ENCODE data around the gene CACNG5.

CACNG5 gene

DNA sequence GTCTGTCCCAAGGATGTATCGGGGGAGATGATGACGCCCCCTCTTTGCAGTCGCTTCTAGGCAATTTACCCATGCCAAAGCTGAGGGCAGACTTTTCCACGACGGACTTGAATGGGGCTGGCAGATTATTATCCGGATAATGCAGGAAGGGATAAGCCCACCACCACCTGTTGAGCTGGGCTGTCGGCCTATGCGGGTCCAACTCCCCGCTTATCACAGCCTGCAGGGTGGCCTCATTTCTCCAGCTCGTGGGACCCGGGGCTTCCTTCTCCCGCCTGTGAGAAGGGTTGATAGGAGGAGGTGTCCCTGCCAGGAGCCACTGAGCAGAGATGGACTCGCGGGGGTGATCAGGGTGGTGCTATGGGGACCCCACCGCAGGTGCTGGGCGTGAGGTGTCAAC lies 559 bp downstream of the CACNG5 start:
- Histone ChIP-seq H3K36me3 (ENCODE audit: insufficient read depth, low read length) (no peaks in the 10 kb centered on the region), H4K20me1 (ENCODE audit: insufficient read depth, low read length) (peaks cover 3% of the 10 kb centered on the region; the same call in 1 of the 2 replicates), H3K27ac (ENCODE audit: low read length) (no peak overlapping the region), H3K9ac (ENCODE audit: low read depth, low read length) (no peak overlapping the region), H3K4me1 (ENCODE audit: insufficient read depth, low read length) (no peaks in the 10 kb centered on the region), H3K79me2 (ENCODE audit: insufficient read depth, low read length) (no peaks in the 10 kb centered on the region), H3K4me3 (ENCODE audit: low read depth in 1 of 2, low read length in 2 of 2) (no peak overlapping the region), H3K27me3 (ENCODE audit: insufficient read depth, low read length, poor library complexity) (peaks cover 2% of the 10 kb centered on the region), H2AFZ (ENCODE audit: low read depth, low read length) (no peak overlapping the region), H3K9me3 (ENCODE audit: insufficient read depth, low read length, severe bottlenecking) (no peaks in the 10 kb centered on the region), H3K4me2 (ENCODE audit: insufficient read depth, low read length) (no peak overlapping the region)
- TF ChIP-seq EZH2 (IDR thresholded peaks at IDR 0.05; ENCODE audit: borderline replicate concordance, low read depth, low read length, severe bottlenecking), result no peak
- TF ChIP-seq, protein P1, sequence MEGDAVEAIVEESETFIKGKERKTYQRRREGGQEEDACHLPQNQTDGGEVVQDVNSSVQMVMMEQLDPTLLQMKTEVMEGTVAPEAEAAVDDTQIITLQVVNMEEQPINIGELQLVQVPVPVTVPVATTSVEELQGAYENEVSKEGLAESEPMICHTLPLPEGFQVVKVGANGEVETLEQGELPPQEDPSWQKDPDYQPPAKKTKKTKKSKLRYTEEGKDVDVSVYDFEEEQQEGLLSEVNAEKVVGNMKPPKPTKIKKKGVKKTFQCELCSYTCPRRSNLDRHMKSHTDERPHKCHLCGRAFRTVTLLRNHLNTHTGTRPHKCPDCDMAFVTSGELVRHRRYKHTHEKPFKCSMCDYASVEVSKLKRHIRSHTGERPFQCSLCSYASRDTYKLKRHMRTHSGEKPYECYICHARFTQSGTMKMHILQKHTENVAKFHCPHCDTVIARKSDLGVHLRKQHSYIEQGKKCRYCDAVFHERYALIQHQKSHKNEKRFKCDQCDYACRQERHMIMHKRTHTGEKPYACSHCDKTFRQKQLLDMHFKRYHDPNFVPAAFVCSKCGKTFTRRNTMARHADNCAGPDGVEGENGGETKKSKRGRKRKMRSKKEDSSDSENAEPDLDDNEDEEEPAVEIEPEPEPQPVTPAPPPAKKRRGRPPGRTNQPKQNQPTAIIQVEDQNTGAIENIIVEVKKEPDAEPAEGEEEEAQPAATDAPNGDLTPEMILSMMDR (IDR thresholded peaks at IDR 0.05; ENCODE audit: borderline replicate concordance, extremely low read depth, low read length, poor library complexity, severe bottlenecking), result no peak
- DNase-seq (no peak), ATAC-seq (ENCODE audit: insufficient read depth, low read depth) (no peak)

DNA sequence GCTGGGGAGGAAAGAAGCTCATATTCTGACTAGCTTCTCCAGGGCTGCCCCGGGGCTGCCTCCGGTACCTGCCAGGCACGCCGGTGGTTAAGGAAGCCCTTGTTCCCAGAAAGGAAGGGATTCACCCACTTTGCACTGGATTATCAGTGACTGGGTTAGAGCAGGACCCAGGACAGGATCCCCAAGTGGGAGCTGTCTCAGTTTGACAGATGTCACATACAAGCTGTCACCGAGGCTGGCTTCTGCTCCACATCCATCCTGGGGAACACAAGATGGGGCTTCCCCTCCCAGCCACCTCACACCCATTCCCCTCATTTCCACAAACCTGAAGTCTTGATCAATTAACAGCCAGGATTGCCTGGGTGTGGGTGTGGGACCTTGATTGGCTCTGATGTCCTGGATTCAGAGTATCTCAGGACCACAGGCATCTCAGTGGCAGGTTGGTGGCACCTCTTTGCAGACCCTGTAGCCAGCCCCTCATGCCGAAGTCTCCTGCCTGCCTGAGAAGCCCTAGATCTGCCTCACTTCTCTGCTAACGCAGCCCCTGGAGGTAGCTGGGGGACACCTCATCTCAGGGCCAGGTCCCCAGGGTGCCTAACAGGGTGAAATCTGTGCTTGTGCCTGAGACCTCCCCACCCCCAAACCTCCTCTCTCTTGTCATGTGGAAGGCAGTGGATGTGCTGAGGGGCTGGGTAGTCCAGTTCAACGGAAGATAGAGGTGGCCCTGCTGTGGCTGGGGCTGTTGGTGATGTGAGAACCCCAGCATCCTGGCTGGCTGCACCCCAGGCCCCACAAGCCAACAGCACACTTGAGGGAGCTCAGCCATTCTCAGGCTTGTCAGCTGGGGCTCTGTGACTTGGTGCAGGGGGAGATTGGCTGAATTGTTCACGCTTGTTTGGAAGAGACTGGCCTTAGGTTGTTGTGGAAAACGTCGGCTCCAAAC lies 1.4 kb downstream of the CACNG5 start:
- no peaks in the 10 kb centered on the region for H3K4me1 ChIP-seq (ENCODE audit: insufficient read depth, low read length)
- H3K79me2 ChIP-seq (ENCODE audit: insufficient read depth, low read length), result no peaks in the 10 kb centered on the region
- no peaks in the 10 kb centered on the region for H3K9me3 ChIP-seq (ENCODE audit: insufficient read depth, low read length, severe bottlenecking)
- no peak overlapping the region for H2AFZ ChIP-seq (ENCODE audit: low read depth, low read length)
- no peaks in the 10 kb centered on the region for H3K27me3 ChIP-seq (ENCODE audit: insufficient read depth, low read length, poor library complexity)
- H4K20me1 ChIP-seq (ENCODE audit: insufficient read depth, low read length), result peaks cover 3% of the 10 kb centered on the region; the same call in 1 of the 2 replicates
- no peak overlapping the region for H3K9ac ChIP-seq (ENCODE audit: low read depth, low read length)
- no peak overlapping the region for H3K27ac ChIP-seq (ENCODE audit: low read length)
- H3K36me3 ChIP-seq (ENCODE audit: insufficient read depth, low read length), result no peaks in the 10 kb centered on the region
- no peak for TF ChIP-seq EZH2 (IDR thresholded peaks at IDR 0.05; ENCODE audit: borderline replicate concordance, low read depth, low read length, severe bottlenecking)
- TF ChIP-seq, protein P1 (IDR thresholded peaks at IDR 0.05; ENCODE audit: borderline replicate concordance, extremely low read depth, low read length, poor library complexity, severe bottlenecking), result no peak
- ATAC-seq (ENCODE audit: insufficient read depth, low read depth) (no peak), DNase-seq (no peak)
- H3K4me2 ChIP-seq (ENCODE audit: insufficient read depth, low read length), result no peak overlapping the region
- no peak overlapping the region for H3K4me3 ChIP-seq (ENCODE audit: low read depth in 1 of 2, low read length in 2 of 2)

DNA sequence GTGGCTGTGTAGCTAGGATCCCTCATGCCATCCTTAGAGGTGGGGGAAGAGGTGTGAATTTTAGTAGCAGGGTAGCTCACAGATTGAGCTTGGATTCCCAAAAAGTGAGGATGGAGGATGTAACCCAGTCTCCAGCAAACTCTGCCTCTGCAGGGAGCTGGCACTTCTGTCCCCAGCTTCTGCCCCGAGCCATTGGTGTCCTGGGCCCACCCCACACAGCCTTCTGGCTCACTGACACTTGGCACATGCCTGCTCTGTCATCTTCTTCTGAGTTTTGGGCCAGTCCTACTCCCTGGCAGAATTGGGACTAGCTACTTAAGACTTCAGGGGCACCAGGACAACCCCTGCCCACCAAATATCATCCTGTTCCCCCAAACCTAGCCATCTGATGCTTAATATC lies 2.3 kb downstream of the CACNG5 start:
- Histone ChIP-seq H3K4me3 (ENCODE audit: low read depth in 1 of 2, low read length in 2 of 2) (no peak overlapping the region), H3K27me3 (ENCODE audit: insufficient read depth, low read length, poor library complexity) (no peaks in the 10 kb centered on the region), H3K4me2 (ENCODE audit: insufficient read depth, low read length) (no peak overlapping the region), H2AFZ (ENCODE audit: low read depth, low read length) (no peak overlapping the region), H3K27ac (ENCODE audit: low read length) (no peak overlapping the region), H3K36me3 (ENCODE audit: insufficient read depth, low read length) (no peaks in the 10 kb centered on the region), H3K9ac (ENCODE audit: low read depth, low read length) (no peak overlapping the region), H3K9me3 (ENCODE audit: insufficient read depth, low read length, severe bottlenecking) (no peaks in the 10 kb centered on the region), H3K79me2 (ENCODE audit: insufficient read depth, low read length) (no peaks in the 10 kb centered on the region), H4K20me1 (ENCODE audit: insufficient read depth, low read length) (peaks cover 3% of the 10 kb centered on the region; the same call in 1 of the 2 replicates), H3K4me1 (ENCODE audit: insufficient read depth, low read length) (no peaks in the 10 kb centered on the region)
- ATAC-seq (ENCODE audit: insufficient read depth, low read depth) (no peak), DNase-seq (no peak)
- TF ChIP-seq EZH2 (IDR thresholded peaks at IDR 0.05; ENCODE audit: borderline replicate concordance, low read depth, low read length, severe bottlenecking), result no peak
- TF ChIP-seq, protein P1 (IDR thresholded peaks at IDR 0.05; ENCODE audit: borderline replicate concordance, extremely low read depth, low read length, poor library complexity, severe bottlenecking), result no peak
